ENCODE results near the gene UQCC2. TPM values are rescaled to one million over a fixed set of nuclear protein-coding genes. Genes with fewer than 3 reads are reported as not detected.

UQCC2 gene
- polyA plus RNA-seq, 1 of the 3 experiments (the other 2 are of a cell fraction), result 59.0 TPM

DNA sequence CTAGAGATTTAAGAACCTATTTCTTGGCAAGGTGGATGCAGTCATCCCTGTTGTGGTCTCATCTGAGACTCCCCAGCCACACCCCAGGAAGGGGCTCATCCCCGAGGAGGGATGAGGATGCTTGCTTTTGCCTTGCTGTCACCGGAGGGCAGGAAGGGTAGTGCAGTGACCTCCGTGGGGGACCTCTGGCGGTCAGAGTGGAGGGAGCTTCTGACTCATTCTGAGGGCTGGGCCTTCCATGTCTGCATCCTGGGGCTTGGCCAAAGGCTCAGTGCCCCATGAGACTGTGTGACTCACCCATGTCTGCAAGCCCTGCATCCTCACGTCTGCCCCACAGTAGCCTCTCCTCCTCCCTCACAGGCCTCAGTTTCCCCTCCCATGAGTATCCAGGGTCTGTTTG is 38.7 kb downstream of the UQCC2 start:
- POLR2A ChIA-PET, result no interaction called here
- peak in 1 of 2 experiments; percentile 58; a peak in 1 of 4 replicates for TF ChIP-seq EP300 (IDR thresholded peaks at IDR 0.05; ENCODE audit: borderline replicate concordance in 1 of 2, low read depth in 1 of 2, low read length in 1 of 2)
- TF ChIP-seq GATA2 (CRISPR knock-in tag; IDR thresholded peaks at IDR 0.05), result no peak
- peak; percentile 51; the same call in 1 of the 2 replicates for TF ChIP-seq RXRA (IDR thresholded peaks at IDR 0.05; ENCODE audit: borderline replicate concordance, low read depth)
- TF ChIP-seq MEF2A (IDR thresholded peaks at IDR 0.05; ENCODE audit: borderline replicate concordance, low read depth), result no peak
- TF ChIP-seq, protein P1, sequence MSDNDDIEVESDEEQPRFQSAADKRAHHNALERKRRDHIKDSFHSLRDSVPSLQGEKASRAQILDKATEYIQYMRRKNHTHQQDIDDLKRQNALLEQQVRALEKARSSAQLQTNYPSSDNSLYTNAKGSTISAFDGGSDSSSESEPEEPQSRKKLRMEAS (IDR thresholded peaks at IDR 0.05; ENCODE audit: low read depth), result 0 out of 2 replicates have a peak, but pooled peaks have one; percentile 38
- TF ChIP-seq MXI1 (IDR thresholded peaks at IDR 0.05; ENCODE audit: low read depth, low read length), result no peak
- TF ChIP-seq, protein P2, sequence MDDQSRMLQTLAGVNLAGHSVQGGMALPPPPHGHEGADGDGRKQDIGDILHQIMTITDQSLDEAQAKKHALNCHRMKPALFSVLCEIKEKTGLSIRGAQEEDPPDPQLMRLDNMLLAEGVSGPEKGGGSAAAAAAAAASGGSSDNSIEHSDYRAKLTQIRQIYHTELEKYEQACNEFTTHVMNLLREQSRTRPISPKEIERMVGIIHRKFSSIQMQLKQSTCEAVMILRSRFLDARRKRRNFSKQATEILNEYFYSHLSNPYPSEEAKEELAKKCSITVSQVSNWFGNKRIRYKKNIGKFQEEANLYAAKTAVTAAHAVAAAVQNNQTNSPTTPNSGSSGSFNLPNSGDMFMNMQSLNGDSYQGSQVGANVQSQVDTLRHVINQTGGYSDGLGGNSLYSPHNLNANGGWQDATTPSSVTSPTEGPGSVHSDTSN (IDR thresholded peaks at IDR 0.05), result 0 out of 2 replicates have a peak, but pooled peaks have one; percentile 22
- no peak for TF ChIP-seq RCOR1 (IDR thresholded peaks at IDR 0.05; ENCODE audit: low read length)
- no peak for TF ChIP-seq RFX5 (IDR thresholded peaks at IDR 0.05; ENCODE audit: low read length)
- no peak for TF ChIP-seq TEAD4 (IDR thresholded peaks at IDR 0.05; ENCODE audit: borderline replicate concordance, insufficient read depth)
- TF ChIP-seq TAF1 (IDR thresholded peaks at IDR 0.05; ENCODE audit: borderline replicate concordance, low read depth, low read length), result no peak
- TF ChIP-seq JUND (IDR thresholded peaks at IDR 0.05), result peak; percentile 81; the same call in 1 of the 2 replicates
- TF ChIP-seq FOSL2 (IDR thresholded peaks at IDR 0.05; ENCODE audit: borderline replicate concordance, low read depth), result peak; percentile 94
- no peak for TF ChIP-seq FOXM1 (IDR thresholded peaks at IDR 0.05; ENCODE audit: low read depth)
- TF ChIP-seq EZH2phosphoT487 (IDR thresholded peaks at IDR 0.05; ENCODE audit: borderline replicate concordance, low read depth), result no peak
- TF ChIP-seq GABPA (IDR thresholded peaks at IDR 0.05; ENCODE audit: low read depth), result no peak
- no peak for TF ChIP-seq NRF1 (IDR thresholded peaks at IDR 0.05; ENCODE audit: low read depth, low read length)
- no peak for TF ChIP-seq FOXJ3 (CRISPR knock-in tag; IDR thresholded peaks at IDR 0.05)
- 0 out of 2 replicates have a peak, but pooled peaks have one; percentile 47 for TF ChIP-seq SIN3A (IDR thresholded peaks at IDR 0.05; ENCODE audit: borderline replicate concordance, low read depth, low read length)
- no peak for TF ChIP-seq CHD2 (IDR thresholded peaks at IDR 0.05; ENCODE audit: low read length, partially characterized antibody)
- TF ChIP-seq, protein P3, sequence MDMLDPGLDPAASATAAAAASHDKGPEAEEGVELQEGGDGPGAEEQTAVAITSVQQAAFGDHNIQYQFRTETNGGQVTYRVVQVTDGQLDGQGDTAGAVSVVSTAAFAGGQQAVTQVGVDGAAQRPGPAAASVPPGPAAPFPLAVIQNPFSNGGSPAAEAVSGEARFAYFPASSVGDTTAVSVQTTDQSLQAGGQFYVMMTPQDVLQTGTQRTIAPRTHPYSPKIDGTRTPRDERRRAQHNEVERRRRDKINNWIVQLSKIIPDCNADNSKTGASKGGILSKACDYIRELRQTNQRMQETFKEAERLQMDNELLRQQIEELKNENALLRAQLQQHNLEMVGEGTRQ (IDR thresholded peaks at IDR 0.05; ENCODE audit: borderline replicate concordance, low read depth, low read length), result no peak
- peak; percentile 52; the same call in 1 of the 2 replicates for TF ChIP-seq TCF12 (IDR thresholded peaks at IDR 0.05)
- TF ChIP-seq, protein P4, sequence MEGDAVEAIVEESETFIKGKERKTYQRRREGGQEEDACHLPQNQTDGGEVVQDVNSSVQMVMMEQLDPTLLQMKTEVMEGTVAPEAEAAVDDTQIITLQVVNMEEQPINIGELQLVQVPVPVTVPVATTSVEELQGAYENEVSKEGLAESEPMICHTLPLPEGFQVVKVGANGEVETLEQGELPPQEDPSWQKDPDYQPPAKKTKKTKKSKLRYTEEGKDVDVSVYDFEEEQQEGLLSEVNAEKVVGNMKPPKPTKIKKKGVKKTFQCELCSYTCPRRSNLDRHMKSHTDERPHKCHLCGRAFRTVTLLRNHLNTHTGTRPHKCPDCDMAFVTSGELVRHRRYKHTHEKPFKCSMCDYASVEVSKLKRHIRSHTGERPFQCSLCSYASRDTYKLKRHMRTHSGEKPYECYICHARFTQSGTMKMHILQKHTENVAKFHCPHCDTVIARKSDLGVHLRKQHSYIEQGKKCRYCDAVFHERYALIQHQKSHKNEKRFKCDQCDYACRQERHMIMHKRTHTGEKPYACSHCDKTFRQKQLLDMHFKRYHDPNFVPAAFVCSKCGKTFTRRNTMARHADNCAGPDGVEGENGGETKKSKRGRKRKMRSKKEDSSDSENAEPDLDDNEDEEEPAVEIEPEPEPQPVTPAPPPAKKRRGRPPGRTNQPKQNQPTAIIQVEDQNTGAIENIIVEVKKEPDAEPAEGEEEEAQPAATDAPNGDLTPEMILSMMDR (IDR thresholded peaks at IDR 0.05), result peak; percentile 71
- TF ChIP-seq POLR2AphosphoS5 (IDR thresholded peaks at IDR 0.05; ENCODE audit: low read depth, low read length), result no peak
- TF ChIP-seq SMC3 (IDR thresholded peaks at IDR 0.05; ENCODE audit: low read depth, low read length), result peak; percentile 59
- peak; percentile 68; the same call in 1 of the 2 replicates for TF ChIP-seq NFIC (IDR thresholded peaks at IDR 0.05; ENCODE audit: borderline replicate concordance)
- TF ChIP-seq RAD21 (IDR thresholded peaks at IDR 0.05; ENCODE audit: low read length), result peak; percentile 51
- TF ChIP-seq, protein P5, sequence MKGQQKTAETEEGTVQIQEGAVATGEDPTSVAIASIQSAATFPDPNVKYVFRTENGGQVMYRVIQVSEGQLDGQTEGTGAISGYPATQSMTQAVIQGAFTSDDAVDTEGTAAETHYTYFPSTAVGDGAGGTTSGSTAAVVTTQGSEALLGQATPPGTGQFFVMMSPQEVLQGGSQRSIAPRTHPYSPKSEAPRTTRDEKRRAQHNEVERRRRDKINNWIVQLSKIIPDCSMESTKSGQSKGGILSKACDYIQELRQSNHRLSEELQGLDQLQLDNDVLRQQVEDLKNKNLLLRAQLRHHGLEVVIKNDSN (IDR thresholded peaks at IDR 0.05; ENCODE audit: borderline replicate concordance, low read depth), result no peak
- TF ChIP-seq ELF1 (IDR thresholded peaks at IDR 0.05), result no peak
- WGBS (ENCODE audit: low lambda C conversion rate), result 10% methylated on average over 4 of the region's 5 CpGs

More for the DNA sequence above, 38.7 kb downstream of the UQCC2 start:
- CTCF ChIA-PET, result interaction anchor here (1.0 to 2.2 kb wide), 4 partner anchors 13 to 86 kb away, joined by 4 to 8 read pairs (median 4); no protein-coding TSS in a partner anchor
- no peak overlapping the region for H2AFZ ChIP-seq (ENCODE audit: low read depth)
- H3K36me3 ChIP-seq (replicated peaks in 1 of 2; ENCODE audit: control insufficient read depth in 1 of 2, insufficient read depth in 2 of 2, low read length in 1 of 2), result no peaks in the 10 kb centered on the region
- no peaks in the 10 kb centered on the region for H4K20me1 ChIP-seq (ENCODE audit: insufficient read depth)
- no peaks in the 10 kb centered on the region for H3F3A ChIP-seq (replicated peaks; ENCODE audit: insufficient read depth)
- peak; percentile 65 for DNase-seq
- no peaks in the 10 kb centered on the region for H3K9me3 ChIP-seq
- H3K27ac ChIP-seq (ENCODE audit: low read depth in 2 of 2, low read length in 1 of 2), result 0 out of 4 replicates have a peak overlapping the region, but pooled peaks of 1 of the 2 experiments have one; percentile 24
- no peaks in the 10 kb centered on the region for H3K9me2 ChIP-seq
- no peaks in the 10 kb centered on the region for H3K27me3 ChIP-seq (ENCODE audit: insufficient read depth)
- 0 out of 2 replicates have a peak overlapping the region, but pooled peaks have one; percentile 38 for H3K4me2 ChIP-seq
- no peak overlapping the region for H3K4me3 ChIP-seq (ENCODE audit: low read depth in 2 of 2, low read length in 1 of 2)
- H3K79me2 ChIP-seq (ENCODE audit: insufficient read depth), result no peaks in the 10 kb centered on the region
- no peak overlapping the region for H3K9ac ChIP-seq
- H3K4me1 ChIP-seq (ENCODE audit: control insufficient read depth in 1 of 2, insufficient read depth in 2 of 2, low read depth in 1 of 2, low read length in 1 of 2), result peaks cover 0 to 4% of the 10 kb centered on the region in 2 experiments; a peak in 3 of 4 replicates

Measured in SK-N-SH (cell line).